Mesendoderm (in vitro differentiated cells): ENCODE data around the gene DACT3.
A peak's percentile ranks its signal among the peaks of the same experiment; 100 is the strongest.

ENCODE experiments used
- DNase-seq: peaks from one replicate; pipeline ENCODE4 v3.0.0; 2013
- H2AK5ac ChIP-seq: 2 replicates; pipeline ENCODE4 v1.6.1; 2013; ENCODE audit warnings: low read length, inconsistent platforms
- H2BK120ac ChIP-seq: 2 replicates; pipeline ENCODE4 v1.6.1; 2013; ENCODE audit warnings: low read depth, mild to moderate bottlenecking, low read length, moderate library complexity, mixed read lengths
- H2BK15ac ChIP-seq: replicated peaks from 2 replicates; pipeline ENCODE4 v1.6.1; 2013; ENCODE audit warnings: low read depth, mild to moderate bottlenecking, moderate library complexity
- H2BK5ac ChIP-seq: 2 replicates; pipeline ENCODE4 v1.6.1; 2013; ENCODE audit warnings: low read length, inconsistent platforms
- H3K18ac ChIP-seq: 2 replicates; pipeline ENCODE4 v1.6.1; 2013; ENCODE audit warnings: mild to moderate bottlenecking, low read length, mixed read lengths
- H3K23ac ChIP-seq: one replicate; pipeline ENCODE4 v1.6.1; 2013; ENCODE audit warnings: low read length
- H3K27ac ChIP-seq: 2 replicates; pipeline ENCODE4 v1.5.1; 2013; ENCODE audit warnings: low read depth, mild to moderate bottlenecking, inconsistent platforms, low read length, moderate library complexity
- H3K27me3 ChIP-seq: 2 replicates; pipeline ENCODE4 v1.6.1; 2013; ENCODE audit warnings: low read length, control low read depth, mild to moderate bottlenecking, inconsistent platforms; ENCODE audit not compliant: insufficient read depth, poor library complexity
- H3K36me3 ChIP-seq: 2 replicates; pipeline ENCODE4 v1.6.1; 2013; ENCODE audit warnings: low read length, inconsistent platforms; ENCODE audit not compliant: control insufficient read depth, insufficient read depth
- H3K4ac ChIP-seq: one replicate; pipeline ENCODE4 v1.6.1; 2013; ENCODE audit warnings: low read depth, mild to moderate bottlenecking, low read length, moderate library complexity
- H3K4me1 ChIP-seq: 2 replicates; pipeline ENCODE4 v1.6.1; 2013; ENCODE audit warnings: low read depth, low read length, inconsistent platforms; ENCODE audit not compliant: control insufficient read depth
- H3K4me2 ChIP-seq: 2 replicates; pipeline ENCODE4 v1.6.1; 2013; ENCODE audit warnings: low read length
- H3K4me3 ChIP-seq: 2 replicates; pipeline ENCODE4 v1.5.1; 2013; ENCODE audit warnings: mild to moderate bottlenecking, low read length
- H3K56ac ChIP-seq: one replicate; pipeline ENCODE4 v1.6.1; 2013; ENCODE audit warnings: low read length
- H3K79me1 ChIP-seq: 2 replicates; pipeline ENCODE4 v1.6.1; 2013; ENCODE audit warnings: low read length, inconsistent platforms
- H3K79me2 ChIP-seq: 2 replicates; pipeline ENCODE4 v1.6.1; 2013; ENCODE audit warnings: mild to moderate bottlenecking, low read length; ENCODE audit not compliant: control insufficient read depth, insufficient read depth
- H3K9ac ChIP-seq: 2 replicates; pipeline ENCODE4 v1.6.1; 2013; ENCODE audit warnings: low read length, inconsistent platforms
- H4K5ac ChIP-seq: one replicate; pipeline ENCODE4 v1.6.1; 2013; ENCODE audit warnings: low read length
- H4K8ac ChIP-seq: one replicate; pipeline ENCODE4 v1.6.1; 2013; ENCODE audit warnings: low read depth, mild to moderate bottlenecking, control low read depth, low read length, moderate library complexity
- WGBS: extraction: QIAGEN DNeasy Blood & Tissue Kit; methylation state at CpG from one replicate; pipeline ENCODE4 v1.1.7; 2013; ENCODE audit warnings: low lambda C conversion rate, missing lambda C conversion rate; ENCODE audit not compliant: insufficient coverage; ENCODE audit errors: extremely low coverage; 5-methylcytosine and 5-hydroxymethylcytosine counted together

Gene DACT3

GRCh38 chr19:46623915-46624502 lies 37.0 kb downstream of the DACT3 start:
- Histone ChIP-seq H4K8ac (no peak overlapping the region), H2BK15ac (no peak overlapping the region), H3K18ac (no peak overlapping the region), H3K56ac (no peak overlapping the region), H2AK5ac (no peak overlapping the region), H3K23ac (no peak overlapping the region), H3K9ac (no peak overlapping the region), H3K79me2 (no peaks in the 10 kb centered on the region), H2BK5ac (no peak overlapping the region), H3K4me2 (no peak overlapping the region), H3K79me1 (no peaks in the 10 kb centered on the region), H3K4ac (no peak overlapping the region), H3K4me3 (no peak overlapping the region), H2BK120ac (no peak overlapping the region), H3K27me3 (no peaks in the 10 kb centered on the region), H3K36me3 (no peaks in the 10 kb centered on the region), H4K5ac (no peak overlapping the region), H3K27ac (no peak overlapping the region), H3K4me1 (peaks cover 2% of the 10 kb centered on the region)
- WGBS: no CpG with 5 or more reads among the region's 35 CpGs
- DNase-seq: no peak

- no peak overlapping the region for H4K8ac ChIP-seq
- no peak overlapping the region for H3K18ac ChIP-seq
- no peak overlapping the region for H3K27ac ChIP-seq
- H3K56ac ChIP-seq: no peak overlapping the region
- H4K5ac ChIP-seq: no peak overlapping the region
- H3K23ac ChIP-seq: no peak overlapping the region
- no peak overlapping the region for H2AK5ac ChIP-seq
- H3K4me2 ChIP-seq: no peak overlapping the region
- H2BK120ac ChIP-seq: no peak overlapping the region
- H3K4me3 ChIP-seq: no peak overlapping the region
- no peaks in the 10 kb centered on the region for H3K27me3 ChIP-seq
- H3K9ac ChIP-seq: no peak overlapping the region
- no peak for DNase-seq
- no peak overlapping the region for H3K4ac ChIP-seq
- no peak overlapping the region for H2BK15ac ChIP-seq
- H3K36me3 ChIP-seq: no peaks in the 10 kb centered on the region
- H3K79me1 ChIP-seq: no peaks in the 10 kb centered on the region
- WGBS: no CpG with 5 or more reads among the region's 7 CpGs
- H3K79me2 ChIP-seq: no peaks in the 10 kb centered on the region
- H2BK5ac ChIP-seq: no peak overlapping the region
- peaks cover 2% of the 10 kb centered on the region for H3K4me1 ChIP-seq
Measured at GRCh38 chr19:46622118-46622446, 38.9 kb downstream of the DACT3 start.

- no peak overlapping the region for H3K9ac ChIP-seq
- no CpG with 5 or more reads among the region's 32 CpGs for WGBS
- no peak overlapping the region for H3K27ac ChIP-seq
- peaks cover 2% of the 10 kb centered on the region for H3K4me1 ChIP-seq
- no peak overlapping the region for H2AK5ac ChIP-seq
- H2BK15ac ChIP-seq: no peak overlapping the region
- H3K4me2 ChIP-seq: no peak overlapping the region
- H3K27me3 ChIP-seq: no peaks in the 10 kb centered on the region
- no peak overlapping the region for H3K4me3 ChIP-seq
- H3K79me1 ChIP-seq: no peaks in the 10 kb centered on the region
- no peak overlapping the region for H2BK120ac ChIP-seq
- no peak overlapping the region for H3K18ac ChIP-seq
- no peaks in the 10 kb centered on the region for H3K36me3 ChIP-seq
- H2BK5ac ChIP-seq: peak overlapping the region; percentile 5
- H3K56ac ChIP-seq: peak overlapping the region; percentile 36
- no peak overlapping the region for H3K23ac ChIP-seq
- H3K4ac ChIP-seq: no peak overlapping the region
- H4K5ac ChIP-seq: no peak overlapping the region
- no peak for DNase-seq
- no peak overlapping the region for H4K8ac ChIP-seq
- no peaks in the 10 kb centered on the region for H3K79me2 ChIP-seq
Measured at GRCh38 chr19:46621191-46622117, 39.5 kb downstream of the DACT3 start.

GRCh38 chr19:46620716-46621115 lies 40.3 kb downstream of the DACT3 start:
- Histone ChIP-seq H4K5ac (no peak overlapping the region), H2BK15ac (no peak overlapping the region), H3K23ac (no peak overlapping the region), H2BK5ac (no peak overlapping the region), H2BK120ac (no peak overlapping the region), H3K27ac (no peak overlapping the region), H3K79me1 (no peaks in the 10 kb centered on the region), H2AK5ac (no peak overlapping the region), H3K4me2 (no peak overlapping the region), H3K79me2 (no peaks in the 10 kb centered on the region), H4K8ac (no peak overlapping the region), H3K18ac (no peak overlapping the region), H3K4me1 (peaks cover 2% of the 10 kb centered on the region), H3K27me3 (no peaks in the 10 kb centered on the region), H3K36me3 (no peaks in the 10 kb centered on the region), H3K9ac (no peak overlapping the region), H3K4me3 (no peak overlapping the region), H3K56ac (no peak overlapping the region), H3K4ac (no peak overlapping the region)
- no peak for DNase-seq
- WGBS: no CpG with 5 or more reads among the region's 6 CpGs

- no peaks in the 10 kb centered on the region for H3K79me1 ChIP-seq
- no CpG with 5 or more reads among the region's 3 CpGs for WGBS
- no peak overlapping the region for H3K56ac ChIP-seq
- H3K36me3 ChIP-seq: no peaks in the 10 kb centered on the region
- H2BK120ac ChIP-seq: no peak overlapping the region
- H3K4me1 ChIP-seq: peaks cover 2% of the 10 kb centered on the region
- no peak overlapping the region for H2BK5ac ChIP-seq
- H3K9ac ChIP-seq: no peak overlapping the region
- H3K18ac ChIP-seq: no peak overlapping the region
- no peaks in the 10 kb centered on the region for H3K27me3 ChIP-seq
- H3K79me2 ChIP-seq: no peaks in the 10 kb centered on the region
- H2AK5ac ChIP-seq: no peak overlapping the region
- no peak overlapping the region for H4K8ac ChIP-seq
- H3K4me2 ChIP-seq: no peak overlapping the region
- no peak overlapping the region for H2BK15ac ChIP-seq
- no peak overlapping the region for H4K5ac ChIP-seq
- H3K4me3 ChIP-seq: no peak overlapping the region
- H3K23ac ChIP-seq: no peak overlapping the region
- no peak overlapping the region for H3K4ac ChIP-seq
- DNase-seq: no peak
- no peak overlapping the region for H3K27ac ChIP-seq
Measured at GRCh38 chr19:46620267-46620666, 40.7 kb downstream of the DACT3 start.
